Activated T-helper 1 cell treated with anti-CD3 and anti-CD28 coated beads, Interleukin-12 subunit alpha, Interleukin-12 subunit beta, Interleukin-2, Interleukin-4 antibody, amounts not matched to agents 30 ng/mL and 10 ng/mL and 1 ng/mL, durations not matched to agents 14 hours and 24 hours and 36 hours (primary cell): Measurements from ENCODE around the gene CCDC198. TPM values are rescaled to one million over a fixed set of nuclear protein-coding genes. Genes with fewer than 3 reads are reported as not detected.

Experiments
- DNase-seq: peaks from one replicate; pipeline ENCODE4 v3.0.0; 2021; ENCODE audit warnings: low spot score
- H3K27ac Mint-ChIP-seq: one replicate; pipeline ENCODE4 v1.8.0; 2021; ENCODE audit warnings: mild to moderate bottlenecking, mixed read lengths
- H3K27me3 Mint-ChIP-seq: one replicate; pipeline ENCODE4 v1.8.0; 2022; ENCODE audit warnings: mild to moderate bottlenecking, moderate library complexity, mixed read lengths; ENCODE audit not compliant: insufficient read depth
- H3K36me3 Mint-ChIP-seq: one replicate; pipeline ENCODE4 v1.8.0; 2021; ENCODE audit warnings: low read depth, mixed read lengths
- H3K4me1 Mint-ChIP-seq: one replicate; pipeline ENCODE4 v1.8.0; 2021; ENCODE audit warnings: low read depth, mixed read lengths
- H3K4me3 Mint-ChIP-seq: one replicate; pipeline ENCODE4 v1.8.0; 2021; ENCODE audit warnings: mild to moderate bottlenecking, moderate library complexity, mixed read lengths
- H3K9me3 Mint-ChIP-seq: one replicate; pipeline ENCODE4 v1.8.0; 2021; ENCODE audit warnings: mixed read lengths
- intact Hi-C: fragments of 100-400 bp; cut with micrococcal nuclease; formaldehyde crosslinking; loops from one replicate; pipeline ENCODE4 v1.15.1; 2024
- total RNA-seq: library from RNA; stranded (reverse); gene quantifications from 2 replicates; pipeline ENCODE4 v1.2.3, GENCODE V29; 2022

Gene CCDC198
- total RNA-seq, 1 donor from 2014 or later = not detected

GRCh38 chr14:57420986-57421385 is 72.7 kb downstream of the CCDC198 start:
- H3K4me1 Mint-ChIP-seq = no peaks in the 10 kb centered on the region
- no peaks in the 10 kb centered on the region for H3K36me3 Mint-ChIP-seq
- no peak for DNase-seq
- H3K9me3 Mint-ChIP-seq = no peaks in the 10 kb centered on the region
- intact Hi-C loops = no loop called here
- no peak overlapping the region for H3K4me3 Mint-ChIP-seq
- H3K27ac Mint-ChIP-seq = no peak overlapping the region
- peaks cover 2% of the 10 kb centered on the region for H3K27me3 Mint-ChIP-seq

- Mint-ChIP-seq H3K4me3 (no peak overlapping the region), H3K4me1 (no peaks in the 10 kb centered on the region), H3K9me3 (no peaks in the 10 kb centered on the region), H3K27ac (no peak overlapping the region), H3K27me3 (peaks cover 2% of the 10 kb centered on the region), H3K36me3 (no peaks in the 10 kb centered on the region)
- no peak for DNase-seq
- intact Hi-C loops = no loop called here
Observed at GRCh38 chr14:57420033-57420432, 73.6 kb downstream of the CCDC198 start.

Other genes starting within 250 kb of the CCDC198 start
- gene EXOC5, start 225.0 kb downstream of the CCDC198 start, total RNA-seq = 75.9 and 76.6 TPM in 2 replicates
- 38.7 and 48.2 TPM in 2 replicates for gene AP5M1, start 224.9 kb downstream of the CCDC198 start, total RNA-seq
- gene NAA30, start 103.3 kb downstream of the CCDC198 start, total RNA-seq = 20.8 and 20.9 TPM in 2 replicates